Left ventricle myocardium inferior (tissue), 1 donor: ENCODE data around the gene FOXI2. TPM values are rescaled to one million over a fixed set of nuclear protein-coding genes. Genes with fewer than 3 reads are reported as not detected.

Source experiments
- DNase-seq: peaks from one replicate; pipeline ENCODE4 v3.0.0-alpha.2; 2020
- H3K27ac ChIP-seq: fragments of 200-600 bp; replicated peaks from 2 replicates; pipeline ENCODE4 v1.8.0; 2021
- H3K27me3 ChIP-seq: fragments of 200-600 bp; 2 replicates; pipeline ENCODE4 v1.8.0; 2021; ENCODE audit warnings: low read depth
- H3K36me3 ChIP-seq: fragments of 200-600 bp; 2 replicates; pipeline ENCODE4 v1.8.0; 2021
- H3K4me1 ChIP-seq: fragments of 200-600 bp; 2 replicates; pipeline ENCODE4 v1.8.0; 2021
- H3K4me3 ChIP-seq: fragments of 200-600 bp; 2 replicates; pipeline ENCODE4 v1.8.0; 2021; ENCODE audit warnings: mild to moderate bottlenecking, moderate library complexity
- H3K9me3 ChIP-seq: fragments of 200-600 bp; replicated peaks from 2 replicates; pipeline ENCODE4 v1.8.0; 2021
- CTCF ChIP-seq: fragments of 200-600 bp; IDR thresholded peaks from 2 replicates; pipeline ENCODE4 v1.8.0; 2021; ENCODE audit warnings: antibody characterized with exemption, mild to moderate bottlenecking, borderline replicate concordance
- intact Hi-C: fragments of 100-400 bp; cut with micrococcal nuclease; formaldehyde crosslinking; loops from one replicate; pipeline ENCODE4 v1.11.0; 2022
- total RNA-seq: library from RNA; stranded (reverse); fragmentation: NEBNext Ultra II Directional; extraction: Animal tissue kit (Norgen Biotek cat#: 25700); gene quantifications from one replicate; pipeline ENCODE4 v1.2.1, GENCODE V29; 2021
- donor health status: DM: no; HTN: yes; CAD: no; lungs with severe emphysema.

The FOXI2 gene
- total RNA-seq, 1 donor from 2014 or later: 0.08 TPM

GRCh38 chr10:127698886-127699285, 38.1 kb upstream of the FOXI2 start:
- intact Hi-C loops: no loop called here
- no peak for DNase-seq
- Histone ChIP-seq H3K9me3 (no peaks in the 10 kb centered on the region), H3K36me3 (no peaks in the 10 kb centered on the region), H3K4me1 (no peaks in the 10 kb centered on the region), H3K27ac (no peak overlapping the region), H3K27me3 (peaks cover 39% of the 10 kb centered on the region), H3K4me3 (no peak overlapping the region)
- no peak for TF ChIP-seq CTCF

- Histone ChIP-seq H3K4me1 (no peaks in the 10 kb centered on the region), H3K27ac (no peak overlapping the region), H3K27me3 (peaks cover 40% of the 10 kb centered on the region), H3K9me3 (peaks cover 4% of the 10 kb centered on the region), H3K4me3 (no peak overlapping the region), H3K36me3 (no peaks in the 10 kb centered on the region)
- intact Hi-C loops: no loop called here
- no peak for DNase-seq
- no peak for TF ChIP-seq CTCF
These were observed 37.7 kb upstream of the FOXI2 start for GRCh38 chr10:127699311-127699710.

- no peak for DNase-seq
- Histone ChIP-seq H3K27ac (no peak overlapping the region), H3K4me1 (no peaks in the 10 kb centered on the region), H3K36me3 (no peaks in the 10 kb centered on the region), H3K9me3 (peaks cover 8% of the 10 kb centered on the region), H3K4me3 (no peak overlapping the region), H3K27me3 (peaks cover 31% of the 10 kb centered on the region)
- no peak for TF ChIP-seq CTCF
- intact Hi-C loops: no loop called here
These were observed 34.7 kb upstream of the FOXI2 start for GRCh38 chr10:127702271-127702670.

- intact Hi-C loops: no loop called here
- H3K36me3 ChIP-seq: no peaks in the 10 kb centered on the region
- H3K27ac ChIP-seq: no peak overlapping the region
- H3K4me3 ChIP-seq: no peak overlapping the region
- no peaks in the 10 kb centered on the region for H3K9me3 ChIP-seq
- peaks cover 47% of the 10 kb centered on the region for H3K27me3 ChIP-seq
- no peaks in the 10 kb centered on the region for H3K4me1 ChIP-seq
- no peak for TF ChIP-seq CTCF
- DNase-seq: no peak
These were observed 21.7 kb upstream of the FOXI2 start for GRCh38 chr10:127715249-127715648.

GRCh38 chr10:127715782-127716378, 21.1 kb upstream of the FOXI2 start:
- intact Hi-C loops: no loop called here
- Histone ChIP-seq H3K4me3 (no peak overlapping the region), H3K27ac (no peak overlapping the region), H3K4me1 (no peaks in the 10 kb centered on the region), H3K36me3 (no peaks in the 10 kb centered on the region), H3K27me3 (peaks cover 53% of the 10 kb centered on the region), H3K9me3 (no peaks in the 10 kb centered on the region)
- no peak for DNase-seq
- TF ChIP-seq CTCF: peak; percentile 63

GRCh38 chr10:127720142-127720541, 16.8 kb upstream of the FOXI2 start:
- Histone ChIP-seq H3K27me3 (peaks cover 41% of the 10 kb centered on the region), H3K27ac (no peak overlapping the region), H3K4me3 (no peak overlapping the region), H3K36me3 (no peaks in the 10 kb centered on the region), H3K4me1 (no peaks in the 10 kb centered on the region), H3K9me3 (peaks cover 36% of the 10 kb centered on the region)
- no peak for TF ChIP-seq CTCF
- no peak for DNase-seq
- intact Hi-C loops: no loop called here
